ENCODE data around the gene ALG3.

Gene ALG3

DNA sequence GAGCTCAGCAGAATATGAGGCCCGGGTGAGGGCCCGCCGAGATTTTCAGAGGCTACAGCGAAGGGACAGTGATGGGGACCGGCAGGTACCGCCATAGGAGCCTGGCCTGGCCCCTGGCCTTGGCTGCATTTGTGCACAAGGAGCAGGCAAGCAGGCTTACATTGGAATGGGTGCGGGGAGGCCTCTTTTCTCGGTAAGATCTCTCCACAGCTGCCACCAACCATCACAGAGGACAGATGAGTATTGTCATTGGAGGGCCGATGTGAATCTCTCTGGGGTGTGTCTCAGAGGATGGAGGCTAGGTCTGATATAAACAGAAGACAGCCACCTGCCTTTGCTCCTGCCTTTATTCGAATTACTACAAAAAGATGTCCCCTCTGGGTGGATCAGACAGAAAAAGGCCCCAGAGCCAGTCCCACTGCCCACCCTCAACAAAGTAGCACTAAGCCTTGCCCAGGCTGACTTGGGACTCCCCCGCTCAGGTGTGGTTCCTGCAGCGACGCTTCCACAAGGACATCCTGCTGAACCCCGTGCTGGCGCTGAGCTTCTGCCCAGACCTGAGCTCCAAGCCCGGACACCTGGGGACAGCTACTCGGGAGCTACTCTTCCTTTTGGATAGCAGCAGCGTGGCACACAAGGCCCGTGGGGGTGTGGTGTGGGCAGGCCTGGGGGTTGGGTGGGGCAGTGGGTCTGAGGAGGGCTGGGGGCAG, 13.9 kb downstream of the ALG3 start:
- no peak for DNase-seq

DNA sequence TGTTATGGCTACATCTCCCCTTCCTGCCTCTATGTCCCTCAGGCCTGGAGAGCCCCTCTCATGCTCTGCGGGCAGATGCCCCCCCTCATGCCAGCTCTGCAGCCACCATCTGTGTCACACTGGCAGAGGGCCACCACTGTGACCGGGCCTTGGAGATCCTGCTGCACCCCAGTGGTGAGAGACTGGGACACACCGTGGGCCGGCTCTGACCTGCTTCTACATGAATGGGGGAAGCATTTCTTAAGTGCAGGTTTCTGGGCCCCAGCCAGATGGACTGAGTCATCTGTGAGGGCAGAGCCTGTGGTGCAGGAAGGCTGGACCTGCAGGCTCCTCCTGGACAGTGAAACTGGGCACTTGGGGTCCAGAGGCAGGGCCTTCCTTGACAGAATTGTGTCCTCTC, 14.5 kb downstream of the ALG3 start:
- no peak for DNase-seq

DNA sequence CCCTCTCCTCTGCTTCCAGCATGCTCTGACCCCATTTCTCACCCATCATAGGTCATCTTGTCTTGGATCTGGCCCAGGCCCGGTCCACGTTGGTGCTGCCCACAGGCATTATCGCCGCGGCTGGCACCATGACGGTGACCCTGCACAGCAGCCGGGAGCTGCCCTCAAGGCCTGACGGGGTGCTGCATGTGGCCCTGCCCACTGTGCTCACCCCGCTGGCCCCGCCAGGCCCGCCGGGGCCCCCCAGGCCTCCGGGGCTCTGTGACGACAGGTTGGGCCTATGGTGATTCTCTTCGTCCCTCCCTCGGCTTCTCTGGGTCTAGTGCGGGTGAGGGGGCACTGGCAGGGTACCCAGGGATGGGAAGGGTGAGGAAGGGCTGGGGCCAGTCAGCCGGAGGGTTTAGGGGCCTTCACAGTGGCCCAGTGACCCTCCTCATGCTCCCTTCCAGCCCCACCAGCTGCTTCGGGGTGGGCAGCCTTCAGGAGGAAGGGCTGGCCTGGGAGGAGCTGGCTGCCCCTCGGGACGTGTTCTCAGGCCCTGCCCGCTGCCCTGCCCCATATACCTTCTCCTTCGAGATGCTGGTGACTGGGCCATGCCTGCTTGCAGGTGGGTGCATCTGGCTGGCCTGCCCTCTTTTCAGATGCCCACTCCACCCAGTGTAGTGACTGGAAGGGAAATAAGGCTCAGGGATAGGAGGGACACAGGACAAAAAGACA, 15.5 kb downstream of the ALG3 start:
- no peak for DNase-seq

DNA sequence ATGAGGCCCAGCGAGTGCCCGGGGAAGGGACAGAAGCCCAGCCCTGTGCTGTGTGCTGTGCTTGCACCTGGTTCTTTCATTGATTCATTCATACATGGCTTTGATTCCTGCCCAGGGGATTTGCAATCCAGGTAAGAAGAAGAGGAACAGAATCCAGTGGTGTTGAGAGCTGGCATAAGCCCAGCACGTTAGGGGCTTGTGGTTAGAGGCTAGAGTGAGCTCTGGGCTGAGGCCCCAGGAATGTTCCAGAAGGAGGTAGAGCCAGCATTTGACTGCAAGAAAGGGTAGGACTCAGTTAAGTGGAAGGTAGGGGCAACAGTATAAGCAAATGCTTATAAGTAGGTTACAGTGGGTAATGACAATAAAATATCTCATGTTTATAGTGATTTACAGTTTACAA, 17.1 kb downstream of the ALG3 start:
- DNase-seq: no peak

DNA sequence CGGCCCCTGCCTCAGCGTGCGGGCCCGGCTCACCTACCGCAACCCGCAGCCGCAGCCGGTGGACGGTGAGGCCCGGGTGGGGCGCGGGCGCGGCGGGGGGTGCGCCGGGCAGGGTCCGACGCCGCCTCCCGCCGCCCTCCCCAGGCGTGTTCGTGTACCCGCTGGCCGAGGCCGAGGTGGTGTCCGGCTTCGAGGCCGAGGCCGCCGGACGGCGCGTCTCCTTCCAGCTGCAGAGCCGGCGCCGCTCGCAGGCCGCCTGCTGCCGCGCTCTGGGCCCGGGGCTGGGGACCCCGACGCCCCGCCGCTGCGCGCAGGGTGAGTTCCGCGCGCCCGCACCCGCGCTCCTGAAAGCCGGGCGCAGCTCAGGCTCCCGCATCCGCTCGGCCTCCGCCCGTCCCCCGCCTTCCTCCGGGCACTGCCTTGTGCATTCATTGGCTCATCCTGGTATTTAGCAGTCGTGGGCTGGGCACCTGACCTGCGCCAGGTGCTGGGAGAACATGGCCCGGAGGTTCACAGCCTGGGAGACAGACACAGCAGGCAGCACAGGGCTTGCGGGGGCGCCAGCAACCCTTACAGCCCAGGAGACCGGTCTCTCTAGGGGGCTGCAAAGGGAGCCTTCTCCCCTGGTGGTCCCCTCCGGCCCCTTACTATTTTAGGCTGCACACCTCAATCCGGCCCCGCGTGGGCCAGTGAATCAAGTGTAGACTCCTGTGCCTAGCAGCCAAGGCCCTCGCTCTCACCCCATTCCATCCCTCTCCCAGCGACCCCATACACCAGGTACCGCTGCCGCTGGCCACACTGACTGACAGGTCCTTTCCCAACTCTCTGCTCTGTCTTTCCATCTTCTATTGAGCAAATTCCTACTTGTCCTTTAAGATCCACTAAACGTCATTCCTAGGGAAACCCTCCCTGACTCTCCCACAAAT, 17.9 kb downstream of the ALG3 start:
- no peak for DNase-seq

DNA sequence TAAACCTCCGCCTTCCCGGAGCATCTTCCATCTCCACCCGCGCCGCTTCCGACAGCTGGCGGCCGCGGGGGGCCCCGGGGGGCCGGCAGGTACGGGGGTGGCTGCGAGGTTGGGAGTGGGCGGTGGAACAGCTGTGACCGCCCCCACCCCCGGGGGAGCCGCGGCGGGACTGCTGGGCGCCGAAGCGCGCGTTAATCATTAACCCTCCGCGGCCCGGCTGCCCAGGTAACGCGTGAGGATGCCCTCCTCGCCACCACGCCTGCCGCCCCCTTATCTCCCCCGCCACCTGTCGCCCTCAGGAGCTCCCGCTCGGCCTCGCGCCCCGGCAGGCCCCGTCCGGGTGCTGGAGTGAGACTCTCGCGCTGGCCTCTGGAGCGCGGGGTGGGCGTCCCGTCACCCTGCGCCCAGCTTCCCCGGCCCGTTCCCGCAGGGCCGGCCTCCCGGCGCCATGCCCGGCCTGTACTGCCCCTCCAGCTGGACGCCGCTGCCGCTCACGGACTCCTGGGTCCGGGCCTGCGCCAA, 18.6 kb downstream of the ALG3 start:
- DNase-seq: no peak

DNA sequence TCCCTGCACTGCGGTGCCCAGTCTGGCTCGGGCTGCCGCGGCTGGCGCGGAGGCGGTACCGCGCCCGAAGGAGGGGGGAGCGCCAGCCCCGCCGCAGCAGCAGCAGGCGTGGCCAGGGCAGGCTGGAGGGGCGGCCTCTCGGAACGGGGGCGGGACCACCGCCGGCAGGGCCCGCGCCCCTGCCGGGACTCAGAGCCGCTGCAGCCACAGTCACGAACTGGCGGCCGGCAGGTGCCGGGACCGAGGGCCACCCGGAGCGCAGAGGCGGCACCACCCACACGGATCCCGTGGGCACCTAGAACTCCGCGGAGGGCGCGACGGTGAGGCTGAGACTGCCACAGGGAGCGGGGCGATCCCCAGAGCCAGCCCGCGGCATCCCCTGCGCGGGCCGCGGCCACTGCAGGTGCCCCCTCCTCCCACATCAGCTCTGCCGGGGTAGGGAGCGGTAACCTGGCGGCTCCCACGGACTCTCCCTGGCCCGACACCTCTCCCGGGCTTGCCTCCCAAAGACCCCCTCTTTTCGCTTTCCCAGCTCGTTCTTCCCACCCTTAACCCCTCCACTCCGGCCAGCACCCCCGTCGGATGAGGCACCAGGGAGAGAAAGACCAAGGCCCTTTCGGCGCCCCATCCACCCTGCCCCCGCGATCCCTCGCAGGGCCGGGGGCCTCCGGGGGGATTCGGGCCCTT, 19.2 kb downstream of the ALG3 start, which contains the start of gene VWA5B2:
Gene VWA5B2, plus strand, starts transcription at position 192 of the 687 bp plus-strand sequence. CDS start 944 bp downstream, outside the sequence.
- DNase-seq: peak; percentile 77 to 81

DNA sequence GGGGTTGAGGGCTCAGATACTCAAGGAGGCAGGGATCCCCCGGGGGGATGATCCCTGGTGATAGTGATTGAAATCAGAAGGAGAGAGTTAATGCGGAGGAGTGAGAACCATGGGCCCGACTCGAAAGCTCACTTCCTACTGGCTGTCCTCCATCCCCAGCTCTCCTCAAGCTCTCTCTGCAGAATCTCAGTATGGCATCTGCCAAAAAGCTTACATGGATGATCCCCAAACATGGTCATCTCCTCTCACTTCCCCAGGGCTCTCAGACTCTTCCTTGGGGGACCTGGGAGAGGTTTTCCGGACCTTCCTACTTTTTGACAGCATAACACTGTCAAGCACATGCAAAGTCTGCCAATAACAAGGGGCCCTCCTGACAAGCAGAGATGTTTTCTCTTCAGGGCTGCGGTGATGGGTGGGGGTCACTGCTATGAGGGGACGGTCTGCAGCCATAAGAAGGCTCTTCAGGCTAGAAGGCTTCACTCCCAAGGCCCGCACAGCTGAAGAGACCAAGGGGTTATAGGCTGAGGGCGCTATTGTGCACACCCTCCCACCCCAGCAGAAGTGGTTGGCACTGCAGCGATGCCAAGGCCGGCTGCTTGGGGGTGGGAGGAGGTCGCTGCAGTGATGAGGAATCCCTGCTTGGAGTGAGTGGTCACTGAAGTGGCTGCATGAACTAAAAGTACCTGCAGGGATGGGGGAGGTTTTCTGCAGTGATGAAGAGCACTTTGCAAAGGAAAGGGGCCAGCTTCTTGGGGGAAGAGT, 20.2 kb downstream of the ALG3 start:
- no peak for DNase-seq

DNA sequence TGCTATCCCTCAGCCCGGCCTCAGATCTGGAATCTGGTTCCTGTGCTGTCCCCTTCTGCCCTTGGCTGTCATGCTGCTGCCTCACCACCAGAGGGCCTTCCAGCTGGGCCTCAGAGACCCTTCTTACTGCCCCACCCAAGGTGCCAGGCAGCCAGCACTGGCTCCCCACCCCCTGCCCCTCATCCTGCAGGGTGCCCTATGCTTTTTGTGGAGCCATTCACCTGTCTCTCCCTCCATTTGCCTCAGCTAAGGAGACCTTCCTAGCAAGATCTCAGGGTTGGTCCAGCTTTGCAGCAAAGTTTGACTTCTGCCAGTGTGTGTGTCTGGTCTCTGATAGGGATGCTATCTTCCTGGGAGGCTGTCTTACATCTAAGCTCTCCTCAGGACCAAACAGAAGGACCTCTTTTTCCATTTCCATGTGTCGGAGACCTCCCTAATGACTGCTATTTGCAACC, 21.3 kb downstream of the ALG3 start:
- peak; percentile 35 to 69 for DNase-seq

DNA sequence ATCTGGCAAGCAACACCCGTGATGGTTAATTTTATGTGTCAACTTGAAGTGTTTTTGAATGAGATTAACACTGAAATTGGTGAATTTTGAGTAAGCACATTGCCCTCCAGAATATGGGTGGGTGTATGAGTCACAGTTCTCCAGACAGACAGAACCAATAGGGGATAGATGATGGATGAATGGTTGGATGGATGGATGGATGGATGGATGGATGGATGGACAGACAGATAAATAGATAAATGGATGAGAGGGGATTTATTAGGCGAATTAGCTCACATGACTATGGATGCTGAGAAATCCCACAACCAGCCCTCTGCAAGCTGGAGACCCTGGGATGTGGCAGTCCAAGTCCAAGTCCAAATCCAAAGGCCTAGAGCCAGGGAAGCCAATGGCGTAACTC, 24.8 kb downstream of the ALG3 start:
- no peak for DNase-seq

DNA sequence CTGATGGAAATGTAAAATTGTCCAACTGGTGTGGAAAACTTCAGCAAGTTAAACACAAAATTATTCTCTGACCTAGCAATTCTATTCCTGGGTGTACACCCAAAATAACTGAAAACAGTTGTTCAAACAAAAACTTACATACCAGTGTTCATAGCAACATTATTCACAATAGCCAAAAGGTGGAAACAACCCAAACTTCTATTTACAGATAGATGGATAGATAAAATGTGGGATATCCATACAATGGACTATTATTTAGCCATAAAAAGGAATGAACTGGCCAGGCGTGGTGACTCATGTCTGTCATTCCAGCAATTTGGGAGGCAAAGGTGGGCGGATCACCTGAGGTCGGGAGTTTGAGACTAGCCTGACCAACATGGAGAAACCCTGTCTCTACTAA, 26.2 kb downstream of the ALG3 start:
- no peak for DNase-seq

DNA sequence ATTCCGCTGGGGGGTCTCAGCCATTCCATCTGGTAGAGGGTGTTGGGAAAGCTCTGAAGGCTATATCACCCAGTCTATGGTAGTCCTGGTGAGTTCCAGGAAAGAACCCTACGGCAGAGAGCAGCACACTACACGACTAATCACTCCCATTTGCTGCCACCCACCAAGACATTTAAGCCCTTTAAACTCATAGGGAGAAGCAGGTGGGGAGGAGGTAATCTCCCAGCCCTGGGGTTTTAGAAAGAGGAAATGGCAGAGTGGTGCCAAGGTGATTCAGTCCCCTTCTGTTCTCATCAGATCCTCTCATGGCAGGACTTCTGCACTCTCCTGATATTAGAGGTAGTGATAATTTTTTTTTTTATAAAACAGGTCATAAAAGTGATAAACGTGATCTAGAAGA, 29.9 kb downstream of the ALG3 start:
- DNase-seq: no peak

DNA sequence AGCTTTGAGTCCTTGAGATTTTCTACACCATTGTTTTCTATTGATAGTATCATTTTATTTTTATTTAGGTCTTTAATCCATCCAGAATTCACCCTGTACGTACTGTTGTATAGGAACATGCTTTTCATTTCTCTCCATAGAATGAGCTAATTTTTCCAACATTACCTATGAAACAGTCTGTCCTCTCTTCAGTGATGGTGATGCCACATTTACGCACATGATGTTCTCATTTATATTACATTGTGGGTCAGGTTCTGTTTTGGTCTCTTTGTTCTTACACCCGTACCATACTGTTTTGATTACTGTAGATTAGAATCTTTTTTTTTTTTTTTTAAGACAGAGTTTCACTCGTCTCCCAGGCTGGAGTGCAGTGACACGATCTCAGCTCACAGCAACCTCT, 37.0 kb downstream of the ALG3 start:
- DNase-seq: no peak

DNA sequence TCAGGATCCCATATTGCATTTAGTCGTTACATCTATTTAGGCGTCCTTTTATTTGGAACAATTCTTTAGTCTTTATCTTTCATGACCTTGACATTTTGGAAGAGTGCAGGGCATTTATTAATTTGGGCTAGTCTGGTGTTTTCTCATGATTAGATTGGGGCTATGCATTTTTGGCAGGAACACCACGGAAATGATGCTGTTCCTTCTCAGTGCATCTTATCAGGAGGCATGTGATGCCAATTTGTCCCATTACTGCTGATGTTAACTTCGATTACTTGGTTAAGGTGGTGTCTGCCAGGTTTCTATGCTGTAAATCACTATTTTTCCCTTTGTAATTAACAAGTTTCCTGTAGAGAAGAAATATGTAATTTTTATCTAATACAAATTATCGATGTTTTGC, 37.5 kb downstream of the ALG3 start:
- no peak for DNase-seq

DNA sequence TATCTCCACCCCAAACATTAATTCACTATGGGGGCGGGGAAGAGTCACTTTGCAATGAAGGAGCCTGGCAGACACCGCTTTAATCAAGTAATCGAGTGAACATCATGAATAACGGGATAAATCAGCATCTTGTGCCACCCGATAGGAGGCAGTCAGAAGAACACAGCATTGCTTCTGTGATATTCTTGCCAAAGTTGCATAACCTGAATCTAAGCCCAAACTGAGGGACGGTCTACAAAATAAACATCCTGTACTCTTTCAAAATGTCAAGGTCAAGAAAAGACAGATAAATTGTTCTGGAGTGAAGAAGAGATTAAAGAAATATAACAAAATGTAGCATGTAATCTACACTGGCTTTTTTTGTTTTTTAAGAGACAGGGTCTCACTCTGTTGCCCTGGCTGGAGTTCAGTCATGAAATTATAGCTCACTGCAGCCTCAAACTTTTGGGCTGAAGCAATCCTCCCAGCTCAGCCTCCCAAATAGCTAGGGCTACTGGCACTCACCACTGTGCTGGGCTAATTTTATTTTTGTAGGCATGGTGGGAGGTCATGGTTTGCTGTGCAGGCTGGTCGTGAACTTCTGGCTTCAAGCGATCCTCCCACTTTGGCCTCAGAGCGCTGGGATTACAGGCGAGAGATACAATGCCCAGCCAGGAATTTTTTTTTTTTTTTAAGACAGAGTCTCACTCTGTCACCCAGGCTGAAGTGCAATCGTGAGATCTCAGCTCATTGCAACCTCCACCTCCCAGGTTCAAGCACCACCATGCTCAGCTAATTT, 39.4 kb downstream of the ALG3 start:
- no peak for DNase-seq

DNA sequence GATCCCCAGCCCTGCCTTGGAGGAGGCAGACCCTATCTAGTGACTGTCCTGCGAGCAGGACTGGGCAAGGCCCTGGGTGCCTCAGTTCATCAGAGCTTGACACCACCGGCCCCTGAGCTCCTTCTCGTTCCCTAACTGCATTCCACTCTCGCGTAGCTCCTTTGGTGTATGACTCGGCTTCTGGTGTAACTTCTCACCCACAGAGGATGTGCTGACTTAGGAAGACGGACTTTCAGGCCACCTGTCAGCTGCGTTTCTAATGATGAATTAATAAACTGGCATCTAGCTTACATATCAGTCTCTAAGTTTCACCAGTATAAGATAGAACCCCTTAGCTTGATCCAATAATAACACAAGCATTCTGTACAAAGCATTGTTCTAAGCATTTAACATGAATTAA, 45.2 kb downstream of the ALG3 start:
- no peak for DNase-seq

DNA sequence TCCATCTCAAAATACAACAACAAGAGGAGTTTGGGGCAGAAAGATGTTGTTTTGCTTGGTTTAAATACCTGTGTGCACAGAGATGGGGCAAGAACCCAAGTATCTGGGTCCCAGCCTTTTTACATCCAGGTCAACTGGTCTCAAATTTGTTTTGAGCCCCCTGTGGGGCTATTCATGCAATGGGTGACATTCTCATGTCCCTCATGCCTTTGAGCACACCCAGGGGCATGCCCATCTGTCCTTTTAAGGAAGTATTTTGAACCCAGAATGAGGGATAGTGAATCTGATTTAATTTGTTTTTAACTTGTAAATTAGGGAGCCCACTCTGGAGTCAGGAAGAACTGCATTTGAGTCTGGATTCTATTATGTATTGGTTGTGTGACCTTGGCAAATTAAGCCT, 47.9 kb downstream of the ALG3 start:
- no peak for DNase-seq

DNA sequence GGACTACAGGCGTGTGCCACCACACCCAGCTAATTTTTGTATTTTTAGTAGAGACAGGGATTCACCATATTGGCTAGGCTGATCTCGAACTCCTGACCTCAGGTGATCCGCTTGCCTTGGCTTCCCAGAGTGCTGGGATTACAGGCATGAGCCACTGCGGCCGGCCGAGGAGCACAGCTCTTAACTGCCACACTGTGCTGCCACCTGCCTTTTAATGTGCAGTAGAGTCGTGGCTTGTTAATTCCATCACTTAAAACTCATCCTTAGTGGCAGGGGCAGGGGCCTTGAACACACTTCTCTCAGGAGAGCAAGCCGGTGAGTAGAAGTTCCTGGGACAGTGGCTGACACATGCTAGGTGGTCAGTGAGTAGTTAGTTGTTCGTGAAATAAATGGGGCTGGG, 50.3 kb downstream of the ALG3 start:
- no peak for DNase-seq

DNA sequence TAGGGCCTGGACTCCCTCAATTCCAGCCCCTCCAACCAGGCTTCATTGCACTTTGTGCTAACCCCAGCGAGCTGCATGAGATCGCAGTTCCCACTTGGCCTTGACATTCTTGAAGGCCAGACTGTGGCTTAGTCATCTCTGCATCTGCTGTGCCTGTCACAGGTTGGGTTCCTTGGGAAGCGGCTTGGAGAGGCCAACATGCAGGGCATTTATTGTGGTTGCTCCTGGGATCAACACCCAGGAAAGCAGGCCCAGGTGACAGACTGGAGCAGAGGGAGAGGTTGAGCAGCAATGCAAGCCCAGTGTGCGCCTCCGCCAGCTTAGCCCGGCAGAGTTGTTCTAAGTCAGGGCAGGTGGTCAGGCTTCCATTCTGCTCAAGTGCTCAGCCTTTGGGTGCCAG, 52.2 kb downstream of the ALG3 start:
- no peak for DNase-seq

DNA sequence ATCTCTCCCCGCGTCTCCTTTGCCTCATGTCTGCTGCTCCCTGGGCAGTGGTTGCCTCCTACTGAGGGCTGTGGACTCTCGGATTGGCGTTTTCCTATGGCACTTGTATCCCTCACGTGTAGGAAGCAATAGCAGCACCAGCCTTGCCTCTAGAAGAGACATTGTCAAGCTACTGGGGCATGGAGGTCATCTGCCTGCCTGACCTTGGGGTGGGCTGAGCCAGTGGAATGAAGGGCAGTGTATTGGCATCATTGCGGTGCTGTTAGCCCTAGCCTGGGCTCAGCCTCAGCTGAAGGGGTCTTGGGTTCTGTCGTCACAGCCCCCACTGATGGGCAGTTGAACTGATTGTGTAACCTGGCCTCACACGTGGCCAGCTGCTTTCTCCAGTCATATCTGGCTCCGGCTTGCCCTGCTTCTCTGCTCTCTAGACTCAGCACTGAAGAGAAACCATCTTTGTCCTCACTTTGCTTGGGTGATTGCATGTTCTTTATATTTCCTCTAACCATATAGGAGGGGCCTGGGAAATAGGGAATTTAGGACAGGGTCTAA, 54.7 kb downstream of the ALG3 start:
- no peak for DNase-seq

DNA sequence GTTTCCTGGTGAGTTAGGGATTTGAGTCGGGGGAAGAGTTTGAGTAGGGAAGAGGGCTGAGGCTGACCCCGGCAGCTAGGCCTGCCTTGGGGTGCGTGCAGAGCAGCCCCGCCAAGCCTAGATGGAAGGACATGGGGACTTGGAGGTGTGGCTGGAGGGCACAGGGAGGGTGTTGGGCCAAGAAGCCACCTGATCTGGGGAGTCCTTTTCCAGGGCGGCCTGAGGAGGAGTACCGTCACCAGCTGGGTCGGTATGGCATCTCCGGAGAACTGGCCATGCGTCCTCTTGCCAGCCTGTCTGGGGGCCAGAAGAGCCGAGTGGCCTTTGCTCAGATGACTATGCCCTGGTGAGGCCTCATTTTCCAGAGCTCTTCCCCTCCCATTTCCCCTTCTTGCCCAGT, 55.9 kb downstream of the ALG3 start:
- no peak for DNase-seq

All from CD4-positive, alpha-beta T cell treated with Interferon alpha-2 for 1 hour (primary cell).